NCI-H510A (cell line): ENCODE data around the gene C2orf66.

ENCODE experiments used
- DNase-seq: peaks from one replicate; lab custom pipeline; 2025; lab: John Stamatoyannopoulos, UW

C2orf66 gene

DNA sequence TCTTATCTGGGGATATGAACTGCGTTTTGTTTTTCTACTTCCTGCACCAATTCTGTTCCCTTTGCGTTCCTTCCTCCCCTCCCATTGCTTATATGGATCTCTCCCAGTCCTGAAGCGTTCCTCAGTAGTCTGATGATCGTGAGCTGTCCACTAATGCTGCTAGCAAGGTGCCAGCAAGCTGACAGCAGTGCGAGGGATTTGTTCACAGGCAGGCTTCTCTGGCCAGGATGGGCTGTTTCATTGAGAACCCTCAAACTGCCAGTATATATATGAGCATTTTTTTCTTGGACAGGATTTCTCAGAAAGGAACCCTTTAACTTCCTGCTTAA lies 49.8 kb downstream of the C2orf66 start:
- no peak for DNase-seq

GRCh38 chr2:196758474-196759377 lies 50.4 kb downstream of the C2orf66 start:
- DNase-seq = no peak
